Neural cell (in vitro differentiated cells): ENCODE measurements around the gene HECW1. TPM values are rescaled to one million over a fixed set of nuclear protein-coding genes. Genes with fewer than 3 reads are reported as not detected.

Experiments used
- H2AFZ ChIP-seq: fragments of 200-600, 300-800 bp; sonication (generic), shearing (Covaris generic); 2 replicates; pipeline ENCODE4 v1.6.0; 2014; ENCODE audit warnings: low read depth, mild to moderate bottlenecking, antibody characterized with exemption, low read length, moderate library complexity
- H3F3A ChIP-seq: fragments of 200-600 bp; shearing (Covaris generic); 2 replicates; pipeline ENCODE4 v1.6.1; 2016; ENCODE audit warnings: mild to moderate bottlenecking, moderate library complexity, mixed read lengths, antibody characterized with exemption, low read length; ENCODE audit not compliant: insufficient read depth, poor library complexity, severe bottlenecking
- H3K27ac ChIP-seq: fragments of 200-600, 300-800 bp; sonication (generic), shearing (Covaris generic); 2 replicates; pipeline ENCODE4 v1.5.1; 2014; ENCODE audit warnings: mild to moderate bottlenecking, low read length, moderate library complexity
- H3K27me3 ChIP-seq: fragments of 300-800, 200-600 bp; sonication (generic), shearing (Covaris generic); 2 replicates; pipeline ENCODE4 v1.6.0; 2014; ENCODE audit warnings: mild to moderate bottlenecking, low read depth, low read length, moderate library complexity; ENCODE audit not compliant: insufficient read depth
- H3K36me3 ChIP-seq: fragments of 300-800, 200-600 bp; sonication (generic), shearing (Covaris generic); 2 replicates; pipeline ENCODE4 v1.5.1; 2014; ENCODE audit warnings: mild to moderate bottlenecking, antibody characterized with exemption, low read length, moderate library complexity; ENCODE audit not compliant: insufficient read depth
- H3K4me2 ChIP-seq: fragments of 300-800, 200-600 bp; sonication (generic), shearing (Covaris generic); 2 replicates; pipeline ENCODE4 v1.6.0; 2014; ENCODE audit warnings: mild to moderate bottlenecking, low read length
- H3K4me3 ChIP-seq: fragments of 300-800, 200-600 bp; sonication (generic), shearing (Covaris generic); 2 replicates; pipeline ENCODE4 v1.5.1; 2014; ENCODE audit warnings: mild to moderate bottlenecking, low read length, moderate library complexity
- H3K79me2 ChIP-seq: fragments of 200-600 bp; shearing (Covaris generic); replicated peaks from 2 replicates; pipeline ENCODE4 v1.6.0; 2014; ENCODE audit warnings: mild to moderate bottlenecking, low read length, moderate library complexity; ENCODE audit not compliant: insufficient read depth
- H3K9ac ChIP-seq: fragments of 300-800, 200-600 bp; sonication (generic), shearing (Covaris generic); 2 replicates; pipeline ENCODE4 v1.6.1; 2016; ENCODE audit warnings: mild to moderate bottlenecking, low read length, mixed read lengths
- H3K9me2 ChIP-seq: fragments of 200-600 bp; shearing (Covaris generic); 2 replicates; pipeline ENCODE4 v1.6.1; 2016; ENCODE audit warnings: mild to moderate bottlenecking, low read length, mixed read lengths; ENCODE audit not compliant: insufficient read depth
- H3K9me3 ChIP-seq: fragments of 200-600, 300-800 bp; sonication (generic), shearing (Covaris generic); 2 replicates; pipeline ENCODE4 v1.6.1; 2016; ENCODE audit warnings: mild to moderate bottlenecking, mixed run types, low read length, moderate library complexity, mixed read lengths
- H4K20me1 ChIP-seq: fragments of 200-600 bp; shearing (Covaris generic); 2 replicates; pipeline ENCODE4 v1.6.1; 2016; ENCODE audit warnings: mild to moderate bottlenecking, mixed run types; ENCODE audit not compliant: insufficient read depth
- CTCF ChIP-seq: fragments of 450-650 bp; IDR thresholded peaks from 2 replicates; pipeline ENCODE4 v1.5.1; 2014; ENCODE audit warnings: antibody characterized with exemption, mild to moderate bottlenecking, moderate library complexity; ENCODE audit not compliant: poor library complexity, severe bottlenecking
- EP300 ChIP-seq: fragments of 450-650 bp; conservative IDR thresholded peaks from 2 replicates; pipeline ENCODE4 v1.6.1; 2014; ENCODE audit warnings: antibody characterized with exemption, mild to moderate bottlenecking, moderate library complexity; ENCODE audit not compliant: poor library complexity, severe bottlenecking
- EZH2 ChIP-seq: fragments of 200-600, 300-800 bp; shearing (Covaris generic), sonication (generic); IDR thresholded peaks from 2 replicates; pipeline ENCODE4 v1.6.1; 2014; ENCODE audit warnings: antibody characterized with exemption, low read length, borderline replicate concordance, mild to moderate bottlenecking; ENCODE audit not compliant: insufficient read depth, poor library complexity, severe bottlenecking
- MXI1 ChIP-seq: fragments of 450-650 bp; conservative IDR thresholded peaks from 2 replicates; pipeline ENCODE4 v1.6.1; 2014; ENCODE audit warnings: antibody characterized with exemption, mild to moderate bottlenecking; ENCODE audit not compliant: poor library complexity, severe bottlenecking
- POLR2AphosphoS5 ChIP-seq: IDR thresholded peaks from 2 replicates; pipeline ENCODE4 v1.6.1; 2012
- RAD21 ChIP-seq: fragments of 450-650 bp; conservative IDR thresholded peaks from 2 replicates; pipeline ENCODE4 v1.6.1; 2014; ENCODE audit warnings: antibody characterized with exemption, mild to moderate bottlenecking, moderate library complexity
- REST ChIP-seq: IDR thresholded peaks from 2 replicates; pipeline ENCODE4 v1.6.1; 2012; ENCODE audit warnings: borderline replicate concordance
- SMC3 ChIP-seq: fragments of 450-650 bp; conservative IDR thresholded peaks from 2 replicates; pipeline ENCODE4 v1.6.1; 2014; ENCODE audit warnings: antibody characterized with exemption, mild to moderate bottlenecking, moderate library complexity; ENCODE audit not compliant: poor library complexity
- TAF1 ChIP-seq: IDR thresholded peaks from 2 replicates; pipeline ENCODE4 v1.6.1; 2012; ENCODE audit warnings: low read depth
- polyA plus RNA-seq: library from polyadenylated mRNA; depleted of rRNA; stranded (reverse); fragments of >200 nt; gene quantifications from 2 replicates; pipeline ENCODE4 v1.2.3, GENCODE V29; 2014

HECW1 gene
- polyA plus RNA-seq, 1 donor from 2014 or later, result 13.8 TPM

DNA sequence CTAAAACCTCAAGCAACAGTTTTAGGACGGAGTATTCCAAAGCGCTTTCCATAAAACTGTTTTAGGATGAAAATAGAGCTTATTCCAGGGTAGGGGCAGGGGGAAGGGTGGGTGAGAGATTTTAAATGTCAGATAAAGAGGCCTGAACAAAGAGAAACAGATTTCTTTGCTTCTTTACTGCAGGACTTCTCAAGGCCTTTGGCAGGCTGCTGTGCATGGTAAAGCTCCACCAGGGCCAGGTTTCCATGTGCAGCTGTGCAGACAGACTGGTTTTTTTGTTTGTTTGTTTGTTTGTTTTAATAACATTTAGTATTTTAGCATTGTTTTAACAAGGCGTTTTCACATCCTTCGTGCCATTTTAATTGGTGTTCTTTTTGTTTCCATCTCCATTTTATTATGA is 26.3 kb downstream of the HECW1 start:
- no peaks in the 10 kb centered on the region for H3K79me2 ChIP-seq
- H3K9ac ChIP-seq, result no peak overlapping the region
- no peak overlapping the region for H2AFZ ChIP-seq
- H3K27me3 ChIP-seq, result no peaks in the 10 kb centered on the region
- peaks cover 4% of the 10 kb centered on the region for H3K36me3 ChIP-seq
- no peaks in the 10 kb centered on the region for H3K9me2 ChIP-seq
- no peak overlapping the region for H3K4me2 ChIP-seq
- no peak overlapping the region for H3K4me3 ChIP-seq
- H3F3A ChIP-seq, result no peaks in the 10 kb centered on the region
- no peaks in the 10 kb centered on the region for H3K9me3 ChIP-seq
- H4K20me1 ChIP-seq, result no peaks in the 10 kb centered on the region
- H3K27ac ChIP-seq, result no peak overlapping the region
- no peak for TF ChIP-seq MXI1
- TF ChIP-seq RAD21, result no peak
- TF ChIP-seq POLR2AphosphoS5, result no peak
- no peak for TF ChIP-seq REST
- no peak for TF ChIP-seq TAF1
- TF ChIP-seq EZH2, result no peak
- TF ChIP-seq CTCF, result no peak
- no peak for TF ChIP-seq SMC3
- no peak for TF ChIP-seq EP300

DNA sequence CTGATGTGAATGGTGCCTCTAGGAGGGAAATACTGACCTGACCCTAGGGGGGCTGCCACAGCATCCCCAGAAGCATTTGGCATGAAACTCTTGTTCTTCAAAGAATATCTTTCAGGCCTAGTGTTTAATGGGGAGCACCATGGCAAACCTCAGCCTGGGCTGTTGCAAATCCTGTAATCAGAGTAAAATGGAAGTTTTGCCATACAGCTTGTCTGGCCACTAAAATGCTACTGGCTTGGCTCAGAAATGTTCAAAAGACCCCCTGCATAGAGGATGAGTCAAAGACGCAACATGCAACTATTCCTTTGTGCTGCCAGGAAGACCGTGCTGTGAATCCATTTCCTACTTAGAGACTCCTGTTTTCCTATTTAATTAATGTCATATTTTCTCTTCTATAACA is 26.7 kb downstream of the HECW1 start:
- Histone ChIP-seq H3F3A (no peaks in the 10 kb centered on the region), H3K36me3 (peaks cover 4% of the 10 kb centered on the region), H3K9me2 (no peaks in the 10 kb centered on the region), H3K27me3 (no peaks in the 10 kb centered on the region), H3K27ac (no peak overlapping the region), H3K9me3 (no peaks in the 10 kb centered on the region), H4K20me1 (no peaks in the 10 kb centered on the region), H3K4me3 (no peak overlapping the region), H3K9ac (no peak overlapping the region), H2AFZ (no peak overlapping the region), H3K79me2 (no peaks in the 10 kb centered on the region), H3K4me2 (no peak overlapping the region)
- no peak for TF ChIP-seq MXI1
- no peak for TF ChIP-seq EZH2
- TF ChIP-seq RAD21, result no peak
- TF ChIP-seq TAF1, result no peak
- no peak for TF ChIP-seq SMC3
- TF ChIP-seq POLR2AphosphoS5, result no peak
- TF ChIP-seq REST, result no peak
- no peak for TF ChIP-seq EP300
- TF ChIP-seq CTCF, result no peak
